ENCODE measurements around the gene DNAH10. TPM values are rescaled to one million over a fixed set of nuclear protein-coding genes. Genes with fewer than 3 reads are reported as not detected.
A peak's percentile ranks its signal among the peaks of the same experiment; 100 is the strongest.

The DNAH10 gene
- total RNA-seq, 1 donor from 2014 or later: 0.54 TPM

- H3K9me3 ChIP-seq (ENCODE audit: insufficient read depth, low read depth, low read length): no peaks in the 10 kb centered on the region
- no peak for FAIRE-seq
- H3K4me3 ChIP-seq (ENCODE audit: insufficient read depth, low read depth, low read length): no peak overlapping the region
- no peak overlapping the region for H3K27ac ChIP-seq (ENCODE audit: low read depth, low read length)
- no peaks in the 10 kb centered on the region for H3K4me1 ChIP-seq (ENCODE audit: insufficient read depth, low read length)
- H3K4me1 Mint-ChIP-seq (ENCODE audit: low read depth, unreplicated experiment): peaks cover 12% of the 10 kb centered on the region
- TF ChIP-seq, protein P1, sequence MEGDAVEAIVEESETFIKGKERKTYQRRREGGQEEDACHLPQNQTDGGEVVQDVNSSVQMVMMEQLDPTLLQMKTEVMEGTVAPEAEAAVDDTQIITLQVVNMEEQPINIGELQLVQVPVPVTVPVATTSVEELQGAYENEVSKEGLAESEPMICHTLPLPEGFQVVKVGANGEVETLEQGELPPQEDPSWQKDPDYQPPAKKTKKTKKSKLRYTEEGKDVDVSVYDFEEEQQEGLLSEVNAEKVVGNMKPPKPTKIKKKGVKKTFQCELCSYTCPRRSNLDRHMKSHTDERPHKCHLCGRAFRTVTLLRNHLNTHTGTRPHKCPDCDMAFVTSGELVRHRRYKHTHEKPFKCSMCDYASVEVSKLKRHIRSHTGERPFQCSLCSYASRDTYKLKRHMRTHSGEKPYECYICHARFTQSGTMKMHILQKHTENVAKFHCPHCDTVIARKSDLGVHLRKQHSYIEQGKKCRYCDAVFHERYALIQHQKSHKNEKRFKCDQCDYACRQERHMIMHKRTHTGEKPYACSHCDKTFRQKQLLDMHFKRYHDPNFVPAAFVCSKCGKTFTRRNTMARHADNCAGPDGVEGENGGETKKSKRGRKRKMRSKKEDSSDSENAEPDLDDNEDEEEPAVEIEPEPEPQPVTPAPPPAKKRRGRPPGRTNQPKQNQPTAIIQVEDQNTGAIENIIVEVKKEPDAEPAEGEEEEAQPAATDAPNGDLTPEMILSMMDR (IDR thresholded peaks at IDR 0.05; ENCODE audit: insufficient read depth, low read depth, low read length): no peak
- no peak for TF ChIP-seq EZH2 (IDR thresholded peaks at IDR 0.05; ENCODE audit: insufficient read depth, low read length)
- H3K27me3 ChIP-seq (ENCODE audit: insufficient read depth, low read length): no peaks in the 10 kb centered on the region
- no peaks in the 10 kb centered on the region for H3K9me3 Mint-ChIP-seq (ENCODE audit: unreplicated experiment)
- H4K20me1 ChIP-seq (ENCODE audit: insufficient read depth, low read length): no peaks in the 10 kb centered on the region
- H3K36me3 ChIP-seq (ENCODE audit: insufficient read depth, low read length): no peaks in the 10 kb centered on the region
- H3K27ac Mint-ChIP-seq (ENCODE audit: unreplicated experiment): no peak overlapping the region
- H2AFZ ChIP-seq (ENCODE audit: low read depth, low read length): no peak overlapping the region
- H3K27me3 Mint-ChIP-seq (ENCODE audit: low read depth, unreplicated experiment): peaks cover 10% of the 10 kb centered on the region
- DNase-seq (ENCODE audit: low read depth): no peak
- no peak overlapping the region for H3K4me2 ChIP-seq (ENCODE audit: low read length)
- no peak overlapping the region for H3K9ac ChIP-seq (ENCODE audit: low read length)
- no peak overlapping the region for H3K4me3 Mint-ChIP-seq (ENCODE audit: unreplicated experiment)
- no peaks in the 10 kb centered on the region for H3K79me2 ChIP-seq (ENCODE audit: insufficient read depth, low read length)
- no peaks in the 10 kb centered on the region for H3K36me3 Mint-ChIP-seq (ENCODE audit: low read depth, unreplicated experiment)
Observed at GRCh38 chr12:123906711-123907420, 144.8 kb downstream of the DNAH10 start.

- Histone ChIP-seq H3K4me1 (ENCODE audit: insufficient read depth, low read length) (no peaks in the 10 kb centered on the region), H2AFZ (ENCODE audit: low read depth, low read length) (peak overlapping the region; percentile 70), H3K27ac (ENCODE audit: low read depth, low read length) (no peak overlapping the region), H3K79me2 (ENCODE audit: insufficient read depth, low read length) (no peaks in the 10 kb centered on the region), H3K4me2 (ENCODE audit: low read length) (peak overlapping the region; percentile 11), H3K4me3 (ENCODE audit: insufficient read depth, low read depth, low read length) (no peak overlapping the region), H3K9ac (ENCODE audit: low read length) (no peak overlapping the region), H4K20me1 (ENCODE audit: insufficient read depth, low read length) (no peaks in the 10 kb centered on the region), H3K27me3 (ENCODE audit: insufficient read depth, low read length) (no peaks in the 10 kb centered on the region), H3K36me3 (ENCODE audit: insufficient read depth, low read length) (no peaks in the 10 kb centered on the region), H3K9me3 (ENCODE audit: insufficient read depth, low read depth, low read length) (no peaks in the 10 kb centered on the region)
- DNase-seq (ENCODE audit: low read depth) (no peak), FAIRE-seq (no peak)
- H3K4me3 Mint-ChIP-seq (ENCODE audit: unreplicated experiment): no peak overlapping the region
- no peaks in the 10 kb centered on the region for H3K9me3 Mint-ChIP-seq (ENCODE audit: unreplicated experiment)
- TF ChIP-seq, protein P1 (IDR thresholded peaks at IDR 0.05; ENCODE audit: insufficient read depth, low read depth, low read length): no peak
- TF ChIP-seq EZH2 (IDR thresholded peaks at IDR 0.05; ENCODE audit: insufficient read depth, low read length): no peak
- H3K27me3 Mint-ChIP-seq (ENCODE audit: low read depth, unreplicated experiment): peaks cover 7% of the 10 kb centered on the region
- H3K36me3 Mint-ChIP-seq (ENCODE audit: low read depth, unreplicated experiment): no peaks in the 10 kb centered on the region
- H3K27ac Mint-ChIP-seq (ENCODE audit: unreplicated experiment): peak overlapping the region; percentile 42
- peaks cover 12% of the 10 kb centered on the region for H3K4me1 Mint-ChIP-seq (ENCODE audit: low read depth, unreplicated experiment)
Observed at GRCh38 chr12:123907726-123908476, 145.8 kb downstream of the DNAH10 start.

Measured in astrocyte (in vitro differentiated cells and primary cell).